HepG2 (cell line): ENCODE measurements around the gene IRF2. TPM values are rescaled to one million over a fixed set of nuclear protein-coding genes. Genes with fewer than 3 reads are reported as not detected.
A peak's percentile ranks its signal among the peaks of the same experiment; 100 is the strongest.

ENCODE experiments used
- ATAD3A ChIP-seq: sonication (generic); formaldehyde crosslinking; IDR thresholded peaks from 2 replicates; pipeline ENCODE4 v1.4.0; 2020; ENCODE audit warnings: missing genetic modification reagents
- BCL3 ChIP-seq: sonication (generic); formaldehyde crosslinking; IDR thresholded peaks from 2 replicates; pipeline ENCODE4 v1.5.1; 2020; ENCODE audit warnings: mild to moderate bottlenecking, missing genetic modification reagents, moderate library complexity
- CCDC6 ChIP-seq: sonication (generic); formaldehyde crosslinking; IDR thresholded peaks from 2 replicates; pipeline ENCODE4 v1.8.1; 2022; ENCODE audit warnings: mild to moderate bottlenecking, missing genetic modification reagents, moderate library complexity
- IKZF5 ChIP-seq: IDR thresholded peaks from 2 replicates; pipeline ENCODE4 v1.6.1; 2018; ENCODE audit warnings: missing genetic modification reagents, mild to moderate bottlenecking, missing compliant biosample characterization
- KDM4B ChIP-seq: sonication (generic); formaldehyde crosslinking; IDR thresholded peaks from 2 replicates; pipeline ENCODE4 v1.4.0; 2020; ENCODE audit warnings: missing genetic modification reagents
- MED1 ChIP-seq: sonication (generic); formaldehyde crosslinking; IDR thresholded peaks from 2 replicates; pipeline ENCODE4 v1.4.0; 2020; ENCODE audit warnings: missing genetic modification reagents
- NFAT5 ChIP-seq: sonication (generic); formaldehyde crosslinking; IDR thresholded peaks from 2 replicates; pipeline ENCODE4 v1.4.0; 2020; ENCODE audit warnings: missing genetic modification reagents
- SALL2 ChIP-seq: sonication (generic); formaldehyde crosslinking; IDR thresholded peaks from 2 replicates; pipeline ENCODE4 v1.8.1; 2023; ENCODE audit warnings: mild to moderate bottlenecking, missing genetic modification reagents, inconsistent platforms
- SOX6 ChIP-seq, 2 experiments: fragments of 450-650 bp in 1 of 2; sonication (generic) in 1 of 2; formaldehyde crosslinking in 1 of 2; IDR thresholded peaks; 2 replicates each; pipeline versions ENCODE4 v1.4.0 to v1.6.1; 2017 to 2020; ENCODE audit warnings: antibody characterized with exemption in 1 of 2, mild to moderate bottlenecking in 1 of 2, missing genetic modification reagents in 1 of 2
- SRSF9 ChIP-seq: fragments of 200-400 bp; formaldehyde crosslinking; IDR thresholded peaks from 2 replicates; pipeline ENCODE4 v1.6.1; 2018; ENCODE audit warnings: borderline replicate concordance, mild to moderate bottlenecking, low read depth, low read length; ENCODE audit not compliant: insufficient read depth, poor library complexity, severe bottlenecking
- SSRP1 ChIP-seq: IDR thresholded peaks from 2 replicates; pipeline ENCODE4 v1.6.1; 2016; ENCODE audit warnings: control low read depth
- YEATS2 ChIP-seq: sonication (generic); formaldehyde crosslinking; IDR thresholded peaks from 2 replicates; pipeline ENCODE4 v1.4.0; 2020; ENCODE audit warnings: missing genetic modification reagents, borderline replicate concordance
- ZMYM4 ChIP-seq: sonication (generic); formaldehyde crosslinking; IDR thresholded peaks from 2 replicates; pipeline ENCODE4 v1.8.1; 2023; ENCODE audit warnings: mild to moderate bottlenecking, missing genetic modification reagents
- ZNF224 ChIP-seq: sonication (generic); formaldehyde crosslinking; IDR thresholded peaks from 2 replicates; pipeline ENCODE4 v1.5.0; 2020; ENCODE audit warnings: mild to moderate bottlenecking, missing genetic modification reagents
- ZNF225 ChIP-seq: sonication (generic); formaldehyde crosslinking; IDR thresholded peaks from 2 replicates; pipeline ENCODE4 v1.4.0; 2020; ENCODE audit warnings: mild to moderate bottlenecking, missing genetic modification reagents
- ZNF234 ChIP-seq: sonication (generic); formaldehyde crosslinking; conservative IDR thresholded peaks from 2 replicates; pipeline ENCODE4 v1.5.1; 2020; ENCODE audit warnings: mild to moderate bottlenecking, missing genetic modification reagents
- ZNF331 ChIP-seq: sonication (generic); formaldehyde crosslinking; IDR thresholded peaks from 2 replicates; pipeline ENCODE4 v1.4.0; 2020; ENCODE audit warnings: missing genetic modification reagents
- ZNF891 ChIP-seq: sonication (generic); formaldehyde crosslinking; IDR thresholded peaks from 2 replicates; pipeline ENCODE4 v1.5.0; 2020; ENCODE audit warnings: mild to moderate bottlenecking, missing genetic modification reagents
- ZXDC ChIP-seq: sonication (generic); formaldehyde crosslinking; IDR thresholded peaks from 2 replicates; pipeline ENCODE4 v1.5.0; 2020; ENCODE audit warnings: mild to moderate bottlenecking, missing genetic modification reagents
- polyA plus RNA-seq, 8 experiments: library from polyadenylated mRNA; depleted of rRNA in 3 of 8; stranded (reverse) in 7 of 8; unstranded in 1 of 8; fragments of >200 nt; fragmentation: Illumina TruSeq in 4 of 8; extraction: Trizol in 4 of 8; gene quantifications; 2 replicates each; pipeline versions ENCODE4 v1.2.1 to v1.2.3, GENCODE V29; 2011 to 2016; ENCODE audit warnings: low read depth in 4 of 8, missing spikeins in 1 of 8, mixed read lengths in 1 of 8; ENCODE audit not compliant: insufficient read depth in 1 of 8
- total RNA-seq, 5 experiments: library from RNA; depleted of rRNA; stranded (reverse); fragments of >200 nt; fragmentation: Illumina TruSeq; extraction: Trizol; gene quantifications; 2 replicates each; pipeline ENCODE4 v1.2.3, GENCODE V29; 2016; ENCODE audit warnings: low read depth in 1 of 5

The IRF2 gene
- total and polyA plus RNA-seq, 2 of the 13 experiments (the other 11 are each of a cell fraction or from before 2014, with no cell fraction given), result 15.5 to 28.8 TPM

- TF ChIP-seq NFAT5 (CRISPR knock-in tag) (no peak), SRSF9 (no peak), ZNF234 (CRISPR knock-in tag) (no peak), YEATS2 (CRISPR knock-in tag) (peak; percentile 34; the same call in 1 of the 2 replicates), CCDC6 (CRISPR knock-in tag) (peak; percentile 90), SOX6 (IDR thresholded peaks at IDR 0.05) (no peak), SOX6 (CRISPR knock-in tag; IDR thresholded peaks at IDR 0.05) (peak; percentile 84), ATAD3A (no peak), ZNF225 (CRISPR knock-in tag) (no peak; the same call in 1 of the 2 replicates), MED1 (CRISPR knock-in tag) (peak; percentile 65), ZXDC (CRISPR knock-in tag) (0 out of 2 replicates have a peak, but pooled peaks have one; percentile 46), ZNF331 (CRISPR knock-in tag) (peak; percentile 84; the same call in 1 of the 2 replicates), BCL3 (CRISPR knock-in tag) (no peak; the same call in 1 of the 2 replicates), ZNF224 (no peak), SALL2 (peak; percentile 29; the same call in 1 of the 2 replicates), ZNF891 (CRISPR knock-in tag) (peak; percentile 91), IKZF5 (CRISPR knock-in tag) (0 out of 2 replicates have a peak, but pooled peaks have one; percentile 50), ZMYM4 (CRISPR knock-in tag) (peak; percentile 82), KDM4B (CRISPR knock-in tag) (no peak), SSRP1 (CRISPR knock-in tag) (no peak)
Measured at GRCh38 chr4:184474263-184475095, at the start of gene IRF2 (continued).
